Forelimb muscle (tissue), 1 donor: ENCODE measurements around the gene RAB8B. TPM values are rescaled to one million over a fixed set of nuclear protein-coding genes. Genes with fewer than 3 reads are reported as not detected.

Experiments
- DNase-seq: peaks from one replicate; pipeline ENCODE4 v3.0.0-alpha.2; 2013; ENCODE audit warnings: low read depth
- polyA plus RNA-seq: library from polyadenylated mRNA; unstranded; fragments of 120-200 nt; gene quantifications from one replicate; pipeline ENCODE4 v1.2.1, GENCODE V29; 2013; ENCODE audit not compliant: insufficient read length

The RAB8B gene
- 16.8 TPM for polyA plus RNA-seq

- DNase-seq, result no peak
Measured at GRCh38 chr15:63188926-63189871, at the start of gene RAB8B. TSS of gene RAB8B (plus strand) at chr15:63189606. CDS start at chr15:63189625, 19 bp downstream.

GRCh38 chr15:63140936-63141335, 48.5 kb upstream of the RAB8B start:
- no peak for DNase-seq

DNA sequence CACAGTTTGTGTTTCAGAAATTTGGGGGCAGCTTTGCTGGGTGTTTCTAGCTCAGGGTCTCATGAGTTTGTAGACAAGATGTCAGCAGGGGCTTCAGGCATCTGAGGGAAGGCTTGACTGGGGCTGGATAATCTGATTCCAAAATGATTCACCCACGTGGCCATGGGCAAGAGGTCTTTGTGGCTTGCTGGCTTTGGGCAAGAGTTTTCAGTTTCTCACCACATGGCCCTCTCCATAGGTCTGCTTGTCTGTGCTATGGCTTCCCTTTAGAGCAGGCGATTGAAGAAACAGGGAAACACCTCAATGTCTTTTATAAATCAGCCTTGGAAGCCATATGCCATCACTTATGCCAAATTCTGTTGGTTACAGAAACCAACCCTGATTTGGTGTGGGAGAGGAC, 44.0 kb upstream of the RAB8B start:
- no peak for DNase-seq

DNA sequence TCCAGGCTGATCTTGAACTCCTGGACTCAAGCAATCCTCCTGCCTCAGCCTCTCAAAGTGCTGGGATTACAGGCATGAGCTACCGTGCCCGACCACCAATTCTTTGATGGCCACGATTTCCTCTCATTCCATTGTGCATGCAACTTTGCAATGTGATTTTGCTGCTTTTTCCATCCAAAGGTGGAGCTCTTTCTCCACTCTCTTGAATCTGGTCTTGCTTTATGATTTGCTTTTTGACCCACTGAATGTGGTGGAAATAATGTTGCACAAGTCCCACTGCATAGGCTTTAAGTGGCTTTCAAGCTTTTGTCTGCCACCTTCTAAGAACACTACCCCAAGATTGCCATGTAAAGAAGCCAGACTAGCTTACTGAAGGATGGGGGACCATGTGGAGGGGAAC, 42.7 kb upstream of the RAB8B start:
- no peak for DNase-seq

DNA sequence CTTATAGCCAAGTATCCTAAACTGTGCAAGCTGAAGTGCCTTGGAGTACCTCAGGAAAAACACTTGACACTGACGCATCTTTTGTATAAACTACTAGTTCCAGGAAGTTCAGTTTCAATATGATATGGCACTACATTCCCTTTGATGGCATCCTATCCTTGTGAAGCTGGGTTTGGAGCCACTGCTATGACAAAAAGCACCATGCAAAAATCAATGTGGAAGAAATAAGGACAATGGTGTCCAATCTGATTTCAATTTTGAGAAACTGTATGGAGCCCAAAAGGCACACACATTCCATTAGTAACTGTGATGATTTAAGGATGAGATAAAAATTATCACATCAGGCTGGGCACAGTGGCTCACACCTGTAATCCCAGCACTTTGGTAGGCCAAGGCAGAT, 37.7 kb upstream of the RAB8B start:
- no peak for DNase-seq

DNA sequence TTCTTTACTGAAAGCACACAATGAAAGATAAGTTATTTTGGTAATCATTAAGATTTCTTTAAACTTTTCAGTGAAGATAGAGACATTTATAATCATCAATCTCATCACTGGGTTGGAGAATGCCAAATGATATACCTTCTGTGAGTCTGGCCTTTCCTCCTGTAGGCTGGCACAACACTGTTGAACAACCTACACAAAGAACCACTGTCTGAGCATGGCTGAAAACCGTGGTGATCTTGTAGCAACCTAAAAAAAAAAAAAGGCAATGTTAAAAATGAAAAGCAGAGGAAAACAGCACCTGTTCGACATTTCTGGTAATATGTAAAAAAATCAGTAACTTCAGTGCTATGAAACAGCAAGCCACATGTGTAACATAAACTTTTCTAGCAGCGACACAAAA, 33.9 kb upstream of the RAB8B start:
- no peak for DNase-seq

DNA sequence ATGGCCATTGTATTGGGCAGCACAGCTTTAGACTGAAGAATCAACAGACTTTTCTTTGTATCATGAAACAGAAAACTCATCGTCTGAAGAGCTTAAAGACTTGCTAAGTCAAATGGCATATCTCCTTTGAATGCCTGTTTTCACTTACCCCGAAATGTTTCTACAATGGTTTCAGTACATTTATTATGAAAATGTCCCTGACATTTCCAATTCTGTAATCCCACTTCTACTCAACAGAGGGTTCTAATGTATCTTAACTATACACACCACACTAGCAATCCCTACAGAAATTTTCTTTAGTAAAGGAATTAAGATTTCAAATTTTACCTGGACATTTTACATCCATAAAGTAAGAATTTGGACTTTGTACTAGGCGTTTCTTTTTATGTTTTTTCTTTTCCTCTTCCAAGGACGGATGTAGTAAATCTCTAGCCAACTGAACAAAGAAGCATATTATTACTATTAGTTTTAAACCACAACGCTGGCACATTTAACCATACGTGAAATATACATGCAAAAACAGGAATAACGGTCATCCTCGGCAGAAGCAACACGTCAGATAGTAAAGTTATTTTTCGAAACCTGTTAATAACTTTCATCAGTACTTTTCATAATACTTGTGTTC, 33.2 kb upstream of the RAB8B start:
- DNase-seq, result no peak

- DNase-seq, result no peak
Measured at GRCh38 chr15:63156755-63157117, 32.7 kb upstream of the RAB8B start.

DNA sequence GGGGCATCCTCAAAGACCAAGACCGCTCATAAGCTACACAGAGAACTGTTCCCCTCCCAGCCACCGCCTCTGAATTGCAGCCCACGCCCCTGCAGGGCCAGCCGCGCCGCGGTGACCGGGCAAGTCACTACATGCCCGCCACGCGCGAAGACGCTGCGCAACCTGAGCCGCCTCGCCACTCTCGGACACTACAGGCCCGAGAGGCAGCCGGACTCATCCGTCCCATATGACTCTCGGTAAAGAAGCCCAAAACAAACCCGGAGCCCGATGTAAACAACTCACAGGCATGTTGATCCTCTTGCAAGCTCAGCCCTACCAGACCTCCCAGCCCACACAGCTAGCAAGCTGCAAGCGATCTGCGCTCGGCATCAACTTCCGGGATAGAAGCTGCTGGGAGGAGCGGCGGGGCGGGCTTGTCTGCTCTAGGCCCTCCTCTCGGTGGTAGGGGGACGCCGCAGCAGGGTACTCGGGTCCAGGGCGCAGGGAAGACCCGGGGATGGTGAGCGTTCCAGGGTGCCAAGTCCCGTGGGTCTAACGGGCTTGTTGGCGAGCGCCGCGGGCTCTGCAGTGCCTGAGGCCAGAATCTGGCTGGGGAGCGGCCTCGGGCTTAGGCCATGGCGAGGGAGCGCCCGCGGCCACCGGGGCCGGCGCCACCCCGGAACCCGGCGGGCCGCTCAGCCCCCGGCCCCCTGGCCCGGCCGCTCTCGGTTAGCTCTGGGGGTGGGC, 32.1 kb upstream of the RAB8B start, which contains the start of gene RPS27L:
RPS27L (minus strand) TSS at position 360 of the 726 bp plus-strand sequence; CDS start at position 288, 72 bp downstream.
- DNase-seq, result peak; percentile 86

DNA sequence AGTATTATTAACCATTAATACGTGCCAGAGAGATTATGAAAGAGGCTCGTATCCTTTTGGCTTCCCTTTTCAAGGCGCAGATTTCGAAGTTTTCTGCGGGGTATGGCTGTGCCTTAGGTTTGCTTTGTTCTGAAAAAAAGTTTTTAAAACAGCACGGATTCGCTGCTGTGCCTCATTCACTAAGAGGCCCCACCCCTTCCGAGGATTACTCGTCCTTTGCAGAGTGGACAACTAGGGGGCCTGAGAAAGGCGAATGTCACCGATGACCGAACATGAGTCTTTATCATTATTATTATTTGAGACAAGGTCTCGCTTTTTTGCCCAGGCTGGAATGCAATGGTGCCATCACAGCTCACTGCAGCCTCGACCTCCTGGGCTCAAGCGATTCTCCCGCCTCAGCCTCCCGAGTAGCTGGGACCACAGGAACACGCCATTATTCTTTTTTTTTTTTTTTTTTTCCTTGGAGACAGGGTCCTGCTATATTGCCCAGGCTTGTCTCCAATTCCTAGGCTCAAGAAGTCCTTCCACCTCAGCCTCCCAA, 31.4 kb upstream of the RAB8B start:
- DNase-seq, result no peak

GRCh38 chr15:63160638-63161037, 28.8 kb upstream of the RAB8B start:
- DNase-seq, result no peak

- no peak for DNase-seq
Measured at GRCh38 chr15:63163217-63163616, 26.2 kb upstream of the RAB8B start.

DNA sequence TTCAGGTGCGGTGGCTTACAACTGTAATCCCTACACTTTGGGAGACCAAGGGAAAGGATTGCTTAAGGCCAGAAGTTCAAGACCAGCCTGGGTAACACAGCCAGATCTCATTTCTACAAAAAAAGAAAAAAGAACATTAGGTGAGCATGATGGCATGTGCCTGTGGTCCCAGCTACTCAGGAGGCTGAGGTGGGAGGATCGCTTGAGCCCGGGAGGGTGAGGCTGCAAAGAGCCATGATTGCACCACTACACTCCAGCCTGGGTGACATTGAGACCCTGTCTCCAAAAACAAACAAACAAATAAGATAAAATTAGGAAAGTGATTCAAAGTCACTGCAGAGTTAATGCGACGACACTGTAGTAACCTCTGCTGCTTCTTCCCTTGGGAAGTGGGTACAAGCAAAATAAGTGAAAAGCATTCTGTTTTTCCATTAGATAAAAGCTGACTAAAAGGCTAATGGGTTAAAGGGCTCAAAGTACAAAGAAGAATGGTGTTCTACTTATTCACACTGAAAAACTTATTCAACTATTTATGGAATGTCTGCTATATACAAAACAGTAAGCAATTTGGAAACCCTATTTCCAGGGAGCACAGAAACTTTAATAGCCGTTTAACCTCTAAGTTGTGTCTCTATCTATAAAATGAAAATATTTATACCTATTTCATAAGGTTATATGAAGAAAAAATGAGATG, 24.1 kb upstream of the RAB8B start:
- no peak for DNase-seq

DNA sequence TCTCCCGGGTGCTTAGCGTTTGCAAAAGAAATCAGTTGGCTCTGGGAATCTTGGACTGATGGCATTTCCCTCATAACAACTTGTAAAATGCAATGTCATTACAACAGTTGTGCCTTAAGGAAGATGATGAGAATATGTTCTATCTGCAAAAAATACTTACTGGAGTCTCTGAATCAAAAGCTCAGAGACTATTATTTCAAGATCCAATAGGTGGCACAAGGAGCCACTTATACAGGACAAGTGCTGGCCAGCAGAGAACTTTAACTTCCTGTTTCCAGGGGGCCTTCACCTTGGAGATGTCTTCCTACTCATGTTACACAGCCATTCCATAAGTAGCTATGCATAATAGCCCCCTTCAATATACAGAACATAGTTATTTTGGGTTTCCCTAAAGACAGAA, 23.2 kb upstream of the RAB8B start:
- no peak for DNase-seq

DNA sequence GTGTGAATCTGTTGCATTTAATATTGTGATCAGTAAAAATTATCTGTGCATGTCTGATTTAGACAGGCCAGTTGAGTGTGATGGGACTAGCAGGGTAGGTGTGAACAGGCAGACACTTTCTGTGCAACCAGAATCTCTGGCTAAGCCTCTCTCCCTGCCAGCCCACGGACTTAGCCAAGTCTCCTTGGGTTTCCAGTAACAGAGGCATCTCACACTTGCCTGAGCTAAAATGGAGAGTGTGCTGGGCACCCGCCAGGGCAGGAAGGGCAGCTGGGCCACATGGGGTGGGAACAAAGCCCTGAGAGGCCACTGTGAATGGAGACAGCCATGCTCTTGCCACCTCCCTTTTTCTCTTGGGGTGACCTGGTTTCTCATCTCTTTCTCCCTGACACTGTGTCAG, 19.6 kb upstream of the RAB8B start:
- no peak for DNase-seq

DNA sequence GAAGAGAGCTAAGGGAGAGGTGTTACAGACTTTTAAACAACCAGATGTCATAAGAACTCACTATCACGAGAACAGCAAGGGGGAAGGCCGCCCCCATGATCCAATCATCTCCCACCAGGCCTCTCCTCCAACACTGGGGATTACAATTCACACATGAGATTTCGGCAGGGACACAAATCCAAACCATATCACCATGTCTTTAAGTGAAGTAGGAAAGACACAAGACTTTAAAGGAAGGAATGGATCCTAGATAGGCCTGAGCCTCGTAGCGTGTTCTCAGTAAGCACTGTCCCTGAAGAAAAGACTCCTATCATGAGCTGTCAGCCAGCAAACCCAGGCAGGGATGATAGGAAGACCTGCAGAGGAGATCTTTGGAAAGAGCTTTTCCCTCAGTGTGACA, 17.0 kb upstream of the RAB8B start:
- no peak for DNase-seq

GRCh38 chr15:63172851-63173451, 16.5 kb upstream of the RAB8B start:
- no peak for DNase-seq

- no peak for DNase-seq
Measured at GRCh38 chr15:63176302-63176701, 13.1 kb upstream of the RAB8B start.

- no peak for DNase-seq
Measured at GRCh38 chr15:63178034-63178433, 11.4 kb upstream of the RAB8B start.

DNA sequence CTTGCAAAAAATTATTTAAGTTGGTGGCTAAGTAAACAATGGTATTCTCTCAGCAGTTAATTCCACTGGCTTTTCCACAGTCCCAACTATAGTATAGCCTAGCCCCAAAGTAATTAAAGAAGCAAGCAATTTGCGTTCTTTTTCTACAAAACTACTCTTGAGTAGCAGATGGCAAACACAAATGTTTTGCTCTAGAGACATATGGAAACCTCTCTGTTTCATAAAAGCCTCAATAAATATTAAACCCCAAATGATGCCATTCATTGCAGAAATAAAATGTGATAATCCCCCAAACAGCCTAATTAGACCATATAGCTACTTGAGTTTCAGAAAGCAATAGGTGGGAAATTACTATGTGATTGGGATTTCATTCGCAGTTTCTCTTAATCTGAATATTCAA, 8.7 kb upstream of the RAB8B start:
- DNase-seq, result no peak

GRCh38 chr15:63181648-63182047, 7.8 kb upstream of the RAB8B start:
- DNase-seq, result no peak
